Keratinocyte (primary cell): ENCODE results near the gene ITPKB. TPM values are rescaled to one million over a fixed set of nuclear protein-coding genes. Genes with fewer than 3 reads are reported as not detected.
"Not testable (repeated sequence)": the region's sequence is repeated elsewhere in the genome, so short reads cannot be mapped to it uniquely, and the experiment has no call there.

Experiments
- DNase-seq: peaks from one replicate; pipeline ENCODE4 v3.0.0-alpha.2; 2011; ENCODE audit warnings: low read depth, missing footprints, low spot score
- FAIRE-seq: peaks from 2 replicates; lab custom pipeline; 2011; peaks lifted over from hg19 to GRCh38; lab: Jason Lieb, UNC
- H2AFZ ChIP-seq: 2 replicates; pipeline ENCODE4 v1.6.0; 2012; ENCODE audit warnings: low read length, control low read depth, inconsistent platforms; ENCODE audit not compliant: control insufficient read depth
- H3K27ac ChIP-seq: 2 replicates; pipeline ENCODE4 v1.5.1; 2011; ENCODE audit warnings: low read length; ENCODE audit not compliant: control insufficient read depth, insufficient read depth
- H3K27me3 ChIP-seq: 3 replicates; pipeline ENCODE4 v1.6.0; 2011; ENCODE audit warnings: low read length; ENCODE audit not compliant: control insufficient read depth, insufficient read depth; ENCODE audit errors: extremely low read depth
- H3K36me3 ChIP-seq, 2 experiments: 2 replicates in 1 of 2; 3 replicates in 1 of 2; pipeline ENCODE4 v1.5.1; 2011; ENCODE audit warnings: low read length in 2 of 2, mild to moderate bottlenecking in 1 of 2; ENCODE audit not compliant: control insufficient read depth in 2 of 2, insufficient read depth in 2 of 2; ENCODE audit errors: extremely low read depth in 1 of 2
- H3K4me1 ChIP-seq: 3 replicates; pipeline ENCODE4 v1.5.1; 2011; ENCODE audit warnings: low read length; ENCODE audit not compliant: control insufficient read depth, insufficient read depth; ENCODE audit errors: extremely low read depth
- H3K4me2 ChIP-seq: 3 replicates; pipeline ENCODE4 v1.6.0; 2011; ENCODE audit warnings: low read depth, low read length; ENCODE audit not compliant: control insufficient read depth, insufficient read depth; ENCODE audit errors: extremely low read depth
- H3K4me3 ChIP-seq, 3 experiments: fragments of 200-600 bp in 1 of 3; sonication (generic) in 1 of 3; 2 replicates in 2 of 3; 3 replicates in 1 of 3; pipeline ENCODE4 v1.5.1; 2011 to 2016; ENCODE audit warnings: low read length in 3 of 3, mild to moderate bottlenecking in 3 of 3, control low read depth in 2 of 3, inconsistent platforms in 1 of 3, low read depth in 1 of 3, mixed read lengths in 1 of 3, mixed run types in 1 of 3, moderate library complexity in 1 of 3; ENCODE audit not compliant: control insufficient read depth in 2 of 3, insufficient read depth in 2 of 3; ENCODE audit errors: extremely low read depth in 1 of 3
- H3K79me2 ChIP-seq: 2 replicates; pipeline ENCODE4 v1.6.0; 2012; ENCODE audit warnings: low read length; ENCODE audit not compliant: control insufficient read depth, insufficient read depth
- H3K9ac ChIP-seq: 3 replicates; pipeline ENCODE4 v1.6.0; 2011; ENCODE audit warnings: low read length; ENCODE audit not compliant: control insufficient read depth, insufficient read depth; ENCODE audit errors: extremely low read depth
- H3K9me1 ChIP-seq: 3 replicates; pipeline ENCODE4 v1.6.0; 2011; ENCODE audit warnings: low read length; ENCODE audit not compliant: control insufficient read depth, insufficient read depth; ENCODE audit errors: extremely low read depth
- H3K9me3 ChIP-seq: 2 replicates; pipeline ENCODE4 v1.5.1; 2012; ENCODE audit warnings: low read depth, low read length; ENCODE audit not compliant: control insufficient read depth
- H4K20me1 ChIP-seq: 3 replicates; pipeline ENCODE4 v1.6.0; 2011; ENCODE audit warnings: low read length; ENCODE audit not compliant: control insufficient read depth, insufficient read depth; ENCODE audit errors: extremely low read depth
- CTCF ChIP-seq, 3 experiments: IDR thresholded peaks in 1 of 3; conservative IDR thresholded peaks in 1 of 3; optimal IDR thresholded peaks in 1 of 3; 2 replicates in 2 of 3; 3 replicates in 1 of 3; pipeline versions ENCODE3 to v1.5.1; 2011; ENCODE audit warnings: low read length in 3 of 3, mild to moderate bottlenecking in 3 of 3, moderate library complexity in 2 of 3, control low read depth in 1 of 3, inconsistent platforms in 1 of 3; ENCODE audit not compliant: insufficient read depth in 2 of 3; ENCODE audit errors: extremely low read depth in 1 of 3
- EZH2 ChIP-seq: IDR thresholded peaks from one replicate; pipeline ENCODE4 v1.6.1; 2012; ENCODE audit warnings: inconsistent platforms, mild to moderate bottlenecking, low read length, moderate library complexity
- dilution Hi-C: fragments of 300-500 bp; cut with MboI; formaldehyde crosslinking; loops from one replicate; pipeline ENCODE4 v1.7.0; 2020; ENCODE audit warnings: low sequenced_read_pairs; ENCODE audit not compliant: extremely low pct_ligation_motif_present
- polyA plus RNA-seq, 5 experiments: library from polyadenylated mRNA; depleted of rRNA in 3 of 5; stranded (reverse) in 3 of 5; stranded (forward) in 1 of 5; unstranded in 1 of 5; fragments of >200 nt; gene quantifications; 1 replicate in 1 of 5; 2 replicates in 3 of 5; 3 replicates in 1 of 5; pipeline versions ENCODE4 v1.2.1 to v1.2.3, GENCODE V29; 2011 to 2012; ENCODE audit warnings: missing spikeins in 2 of 5, low read depth in 1 of 5, low replicate concordance in 1 of 5

Gene ITPKB
- polyA plus RNA-seq, 1 donor (not counting 4 experiments of a cell fraction or from before 2014, with no cell fraction given), result 3.2 TPM

- no peak overlapping the region for H3K27ac ChIP-seq
- no peaks in the 10 kb centered on the region for H3K9me3 ChIP-seq
- H3K9me1 ChIP-seq, result no peaks in the 10 kb centered on the region
- dilution Hi-C loops, result no loop called here
- no peaks in the 10 kb centered on the region for H3K27me3 ChIP-seq
- no peak overlapping the region for H2AFZ ChIP-seq
- FAIRE-seq (no peak), DNase-seq (no peak)
- H3K4me3 ChIP-seq, result no peak overlapping the region
- peaks cover 0 to 2% of the 10 kb centered on the region in 2 experiments for H3K36me3 ChIP-seq
- no peaks in the 10 kb centered on the region for H3K4me1 ChIP-seq
- no peak overlapping the region for H3K4me2 ChIP-seq
- H4K20me1 ChIP-seq, result peaks cover 3% of the 10 kb centered on the region
- peaks cover 8% of the 10 kb centered on the region for H3K79me2 ChIP-seq
- TF ChIP-seq EZH2 (no peak), CTCF (optimal IDR thresholded peaks at IDR 0.05 in 1 of 3, IDR thresholded peaks at IDR 0.05 in 1 of 3, conservative IDR thresholded peaks at IDR 0.05 in 1 of 3; ENCODE audit: extremely low read depth in 1 of 3, insufficient read depth in 2 of 3, low read length in 3 of 3) (no peak)
- H3K9ac ChIP-seq, result no peak overlapping the region
Measured at GRCh38 chr1:226722240-226722900, 16.7 kb downstream of the ITPKB start.

GRCh38 chr1:226720574-226720973 is 18.5 kb downstream of the ITPKB start:
- DNase-seq, H3K4me1 ChIP-seq, dilution Hi-C loops, H3K27ac ChIP-seq, H4K20me1 ChIP-seq, H3K9ac ChIP-seq, FAIRE-seq, H3K4me3 ChIP-seq, H3K4me2 ChIP-seq, H3K9me1 ChIP-seq, H3K79me2 ChIP-seq, H3K27me3 ChIP-seq, H3K36me3 ChIP-seq, H2AFZ ChIP-seq, H3K9me3 ChIP-seq: not testable (repeated sequence)
